GM19468 (cell line): ENCODE results near the gene CLPTM1.
"Not testable (repeated sequence)": the region's sequence is repeated elsewhere in the genome, so short reads cannot be mapped to it uniquely, and the experiment has no call there.

Experiments
- ATAC-seq: cut with Tn5 transposase; IDR thresholded peaks from one replicate; pipeline ENCODE4 v1.9.1; 2021; ENCODE audit warnings: mild to moderate bottlenecking, moderate library complexity, moderate number of reproducible peaks; ENCODE audit not compliant: unreplicated experiment; ENCODE audit errors: extremely low read depth

CLPTM1 gene

GRCh38 chr19:44973982-44974735 lies 19.0 kb downstream of the CLPTM1 start:
- ATAC-seq: no peak

- ATAC-seq: no peak
These were observed 19.7 kb downstream of the CLPTM1 start for GRCh38 chr19:44974857-44975256.

GRCh38 chr19:44975444-44975843 lies 20.3 kb downstream of the CLPTM1 start:
- no peak for ATAC-seq

GRCh38 chr19:44984005-44984404 lies 28.8 kb downstream of the CLPTM1 start:
- no peak for ATAC-seq

GRCh38 chr19:44985445-44985844 lies 30.3 kb downstream of the CLPTM1 start:
- ATAC-seq: no peak

GRCh38 chr19:44986389-44986788 lies 31.2 kb downstream of the CLPTM1 start:
- ATAC-seq: no peak

- ATAC-seq: no peak
These were observed 32.0 kb downstream of the CLPTM1 start for GRCh38 chr19:44987148-44987675.

GRCh38 chr19:44988273-44988672 lies 33.1 kb downstream of the CLPTM1 start:
- ATAC-seq: no peak

GRCh38 chr19:44988896-44989556 lies 33.8 kb downstream of the CLPTM1 start:
- ATAC-seq: no peak

GRCh38 chr19:44990459-44990858 lies 35.3 kb downstream of the CLPTM1 start:
- no peak for ATAC-seq

GRCh38 chr19:44990966-44991365 lies 35.8 kb downstream of the CLPTM1 start:
- no peak for ATAC-seq

GRCh38 chr19:44992336-44993163 lies 37.4 kb downstream of the CLPTM1 start:
- ATAC-seq: no peak

- ATAC-seq: no peak
These were observed 38.3 kb downstream of the CLPTM1 start for GRCh38 chr19:44993526-44993925.

GRCh38 chr19:44993926-44994537 lies 38.9 kb downstream of the CLPTM1 start:
- ATAC-seq: no peak

- no peak for ATAC-seq
These were observed 42.8 kb downstream of the CLPTM1 start for GRCh38 chr19:44998025-44998424.

GRCh38 chr19:44999131-44999925 lies 44.1 kb downstream of the CLPTM1 start:
- not testable (repeated sequence) for ATAC-seq

- ATAC-seq: not testable (repeated sequence)
These were observed 45.5 kb downstream of the CLPTM1 start for GRCh38 chr19:45000665-45001064.

GRCh38 chr19:45001087-45001739 lies 46.0 kb downstream of the CLPTM1 start, which contains the start of gene RELB:
TSS of gene RELB (plus strand) at chr19:45001464. CDS start at chr19:45001580, 116 bp downstream.
- peak; percentile 57 for ATAC-seq

GRCh38 chr19:45003485-45003884 lies 48.3 kb downstream of the CLPTM1 start:
- ATAC-seq: no peak
